GM12878 (cell line): ENCODE data around the gene CPSF3. TPM values are rescaled to one million over a fixed set of nuclear protein-coding genes. Genes with fewer than 3 reads are reported as not detected.

Experiments
- ATAC-seq: fragments of 200-7000 bp; cut with Tn5 transposase; 3 replicates; pipeline ENCODE4 v1.9.1; 2020; ENCODE audit warnings: mild to moderate bottlenecking, moderate library complexity
- BruUV-seq: library from RNA; stranded (reverse); fragments of 400-500 nt; replicated peaks from 2 replicates; lab custom pipeline; 2021; lab: Mats Ljungman, UMichigan
- CTCF ChIA-PET: fragments of 300-600 bp; sonication (Branson Sonifier 250); formaldehyde crosslinking; extraction: SDS; loops from one replicate; lab custom pipeline; 2021; ENCODE audit warnings: inconsistent platforms; lab: Yijun Ruan, JAX
- POLR2A ChIA-PET: fragments of 350-600 bp; formaldehyde crosslinking; extraction: SDS; loops from one replicate; lab custom pipeline; 2021; ENCODE audit warnings: inconsistent platforms; lab: Charles Lee
- RAD21 ChIA-PET: fragments of 300-600 bp; sonication (Branson Sonifier 250); formaldehyde crosslinking; loops from one replicate; lab custom pipeline; 2023; ENCODE audit warnings: antibody characterized with exemption; ENCODE audit not compliant: unreplicated experiment; lab: Charles Lee
- SMC1A ChIA-PET: fragments of 300-600 bp; sonication (Branson Sonifier 250); formaldehyde crosslinking; loops from one replicate; lab custom pipeline; 2023; ENCODE audit not compliant: unreplicated experiment, uncharacterized antibody; lab: Charles Lee
- DNase-seq: peaks from one replicate; pipeline ENCODE4 v3.0.0-alpha.2; 2011; ENCODE audit warnings: low read depth, low spot score
- FAIRE-seq: peaks from 3 replicates; lab custom pipeline; 2011; peaks lifted over from hg19 to GRCh38; lab: Jason Lieb, UNC
- H2AFZ ChIP-seq: 2 replicates; pipeline ENCODE4 v1.6.0; 2011; ENCODE audit warnings: low read depth, low read length, control low read depth; ENCODE audit not compliant: control insufficient read depth
- H3K27ac ChIP-seq: 2 replicates; pipeline ENCODE4 v1.5.1; 2011; ENCODE audit warnings: control low read depth; ENCODE audit not compliant: control insufficient read depth, insufficient read depth
- H3K27me3 ChIP-seq, 2 experiments: replicated peaks in 1 of 2; 2 replicates each; pipeline versions ENCODE4 v1.6.0 to v1.6.1; 2011; ENCODE audit warnings: low read length in 1 of 2; ENCODE audit not compliant: control insufficient read depth in 2 of 2, insufficient read depth in 2 of 2
- H3K36me3 ChIP-seq, 2 experiments: 2 replicates each; pipeline ENCODE4 v1.5.1; 2011; ENCODE audit warnings: low read length in 1 of 2; ENCODE audit not compliant: control insufficient read depth in 2 of 2, insufficient read depth in 2 of 2
- H3K4me1 ChIP-seq: 2 replicates; pipeline ENCODE4 v1.6.1; 2011; ENCODE audit warnings: mild to moderate bottlenecking, low read length, moderate library complexity, mixed read lengths; ENCODE audit not compliant: control insufficient read depth, insufficient read depth
- H3K4me2 ChIP-seq: 2 replicates; pipeline ENCODE4 v1.6.0; 2011; ENCODE audit warnings: control low read depth; ENCODE audit not compliant: control insufficient read depth, insufficient read depth
- H3K4me3 ChIP-seq: fragments of 200-600 bp; sonication (generic); 2 replicates; pipeline ENCODE4 v1.5.1; 2016
- H3K79me2 ChIP-seq: 2 replicates; pipeline ENCODE4 v1.6.0; 2011; ENCODE audit warnings: low read length; ENCODE audit not compliant: control insufficient read depth, insufficient read depth
- H3K9ac ChIP-seq: 2 replicates; pipeline ENCODE4 v1.8.0; 2011; ENCODE audit warnings: low read length, control low read depth, mixed read lengths; ENCODE audit not compliant: control insufficient read depth, insufficient read depth
- H3K9me3 ChIP-seq: replicated peaks from 3 replicates; pipeline ENCODE4 v1.5.1; 2011; ENCODE audit warnings: mild to moderate bottlenecking, low read length; ENCODE audit not compliant: control insufficient read depth, insufficient read depth
- H4K20me1 ChIP-seq: 2 replicates; pipeline ENCODE4 v1.6.0; 2011; ENCODE audit not compliant: control insufficient read depth, insufficient read depth
- CBX5 ChIP-seq: sonication (generic); IDR thresholded peaks from 2 replicates; pipeline ENCODE4 v1.6.1; 2016; ENCODE audit warnings: low read depth, moderate library complexity, mild to moderate bottlenecking, inconsistent platforms
- CHD2 ChIP-seq: IDR thresholded peaks from 2 replicates; pipeline ENCODE4 v1.6.1; 2011; ENCODE audit warnings: low read depth, low read length, improper control_type of control experiment, borderline replicate concordance
- ELK1 ChIP-seq: IDR thresholded peaks from 2 replicates; pipeline ENCODE4 v1.6.1; 2012; ENCODE audit warnings: low read depth, low read length, improper control_type of control experiment
- HSF1 ChIP-seq: fragments of 150-350 bp; IDR thresholded peaks from 2 replicates; pipeline ENCODE4 v1.6.1; 2014; ENCODE audit warnings: mild to moderate bottlenecking, low read depth, low read length
- IKZF1 ChIP-seq: fragments of 450-650 bp; conservative IDR thresholded peaks from 2 replicates; pipeline ENCODE4 v1.6.1; 2017; ENCODE audit warnings: antibody characterized with exemption, mild to moderate bottlenecking
- MTA3 ChIP-seq: IDR thresholded peaks from 2 replicates; pipeline ENCODE4 v1.6.1; 2012; ENCODE audit warnings: low read length, inconsistent platforms, borderline replicate concordance
- MXI1 ChIP-seq: fragments of 150-350 bp; IDR thresholded peaks from 2 replicates; pipeline ENCODE4 v1.6.1; 2011; ENCODE audit warnings: low read depth, mild to moderate bottlenecking, inconsistent platforms, low read length, improper control_type of control experiment
- NFYA ChIP-seq: IDR thresholded peaks from 2 replicates; pipeline ENCODE4 v1.6.1; 2011; ENCODE audit warnings: low read depth, mild to moderate bottlenecking, low read length, improper control_type of control experiment, borderline replicate concordance
- RCOR1 ChIP-seq: conservative IDR thresholded peaks from 2 replicates; pipeline ENCODE4 v1.6.1; 2012; ENCODE audit warnings: low read depth, low read length, improper control_type of control experiment
- SIX5 ChIP-seq: IDR thresholded peaks from 2 replicates; pipeline ENCODE4 v1.6.1; 2011; ENCODE audit warnings: mild to moderate bottlenecking, low read depth, low read length, moderate library complexity; ENCODE audit not compliant: severe bottlenecking
- STAT3 ChIP-seq: IDR thresholded peaks from 2 replicates; pipeline ENCODE4 v1.6.1; 2011; ENCODE audit warnings: low read depth, low read length, improper control_type of control experiment
- WGBS: methylation state at CpG from one replicate; pipeline ENCODE4 v1.1.6; 2016; ENCODE audit warnings: low lambda C conversion rate; ENCODE audit not compliant: insufficient replicate concordance, insufficient coverage; ENCODE audit errors: missing lambda C conversion rate; 5-methylcytosine and 5-hydroxymethylcytosine counted together
- in situ Hi-C: fragments of 300-500 bp; cut with MboI; formaldehyde crosslinking; loops from 9 replicates; pipeline ENCODE4 v1.14.3; 2018; ENCODE audit warnings: mixed read lengths
- intact Hi-C: fragments of 100-400 bp; cut with micrococcal nuclease; formaldehyde crosslinking; loops from one replicate; pipeline ENCODE4 v1.14.2; 2022; ENCODE audit not compliant: unreplicated experiment
- polyA plus RNA-seq, 11 experiments: library from polyadenylated mRNA; depleted of rRNA in 4 of 11; unstranded in 6 of 11; stranded (reverse) in 5 of 11; fragments of >200 nt; fragmentation: Nextera tagmentation in 4 of 11; fragmentation: Illumina TruSeq in 1 of 11; extraction: Ambion mirVana in 4 of 11; extraction: Trizol in 1 of 11; gene quantifications; 1 replicate in 1 of 11; 2 replicates in 10 of 11; pipeline versions ENCODE4 v1.2.1 to v1.2.3, GENCODE V29; 2011 to 2016; ENCODE audit warnings: inconsistent platforms in 2 of 11, missing spikeins in 2 of 11, low read depth in 1 of 11
- total RNA-seq, 4 experiments: library from RNA; depleted of rRNA in 3 of 4; stranded (reverse); fragments of >200 nt in 3 of 4; fragmentation: Illumina TruSeq in 1 of 4; extraction: Trizol in 1 of 4; gene quantifications; 2 replicates each; pipeline versions ENCODE4 v1.2.1 to v1.2.3, GENCODE V29; 2013 to 2021
- TF ChIP-seq, protein P1 (sequence below): IDR thresholded peaks from 2 replicates; pipeline ENCODE4 v1.6.1; 2012; ENCODE audit warnings: low read length, inconsistent platforms

The CPSF3 gene
- total and polyA plus RNA-seq, 10 of the 15 experiments (the other 5 are each of a cell fraction or from before 2014, with no cell fraction given): 34.5 to 108 (median 76.1) TPM

DNA sequence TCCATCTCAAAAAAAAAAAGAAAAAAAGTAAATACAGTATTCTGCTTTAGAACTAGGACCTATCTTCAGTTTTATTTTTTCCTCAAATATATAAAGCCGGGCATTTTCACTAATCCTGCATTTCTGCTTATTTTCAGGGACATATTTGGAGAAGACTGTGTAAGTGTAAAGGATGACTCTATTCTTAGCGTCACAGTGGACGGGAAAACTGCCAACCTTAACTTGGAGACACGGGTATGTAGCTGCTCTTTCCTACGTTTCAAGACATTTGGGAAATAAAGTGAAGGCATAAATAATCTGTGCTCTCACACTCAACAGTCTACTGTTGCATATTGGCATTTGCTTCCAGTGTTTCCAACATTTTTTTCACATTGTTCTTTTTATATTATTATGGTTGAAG, 47.8 kb downstream of the CPSF3 start:
- RAD21 ChIA-PET: interaction anchor here (0.6 kb wide), 1 partner anchor 606 kb away, joined by 3 read pairs; no protein-coding TSS in a partner anchor
- H3K4me3 ChIP-seq: no peak overlapping the region
- FAIRE-seq (no peak), ATAC-seq (no peak), DNase-seq (no peak)
- no peaks in the 10 kb centered on the region for H3K27me3 ChIP-seq
- peaks cover 15% of the 10 kb centered on the region for H3K79me2 ChIP-seq
- no peak overlapping the region for H3K9ac ChIP-seq
- SMC1A ChIA-PET: interaction anchor here (1.0 to 1.3 kb wide), 3 partner anchors 9 to 159 kb away, joined by 3 to 4 read pairs (median 3); partner anchors contain the start of gene ADAM17
- no peak overlapping the region for H3K4me2 ChIP-seq
- no peaks in the 10 kb centered on the region for H4K20me1 ChIP-seq
- TF ChIP-seq HSF1: no peak
- TF ChIP-seq STAT3: no peak
- no peak for TF ChIP-seq MTA3
- BruUV-seq: no TSS peak
- intact Hi-C loops: no loop called here
- H3K27ac ChIP-seq: no peak overlapping the region
- no peak overlapping the region for H2AFZ ChIP-seq
- in situ Hi-C loops: no loop called here
- CTCF ChIA-PET: no interaction called here
- H3K4me1 ChIP-seq: peaks cover 6% of the 10 kb centered on the region; the same call in 1 of the 2 replicates
- peaks cover under 1 to 6% of the 10 kb centered on the region in 2 experiments; a peak in 3 of 4 replicates for H3K36me3 ChIP-seq
- WGBS: 98% methylated on average over 5 of the region's 5 CpGs
- no peaks in the 10 kb centered on the region; the same call in 2 of the 3 replicates for H3K9me3 ChIP-seq
- POLR2A ChIA-PET: interaction anchor here (0.6 kb wide), 1 partner anchor 90 kb away, joined by 4 read pairs; no protein-coding TSS in a partner anchor

GRCh38 chr2:9472511-9472910, 49.1 kb downstream of the CPSF3 start:
- ChIA-PET RAD21 (interaction anchor here (3.6 kb wide), 1 partner anchor 83 kb away, joined by 20 read pairs; the partner anchor contains the start of gene ADAM17), SMC1A (interaction anchor here (1.3 to 1.6 kb wide), 2 partner anchors 18 to 147 kb away, joined by 4 to 5 read pairs; no protein-coding TSS in a partner anchor), POLR2A (interaction anchor here (0.6 kb wide), 1 partner anchor 18 kb away, joined by 4 read pairs; no protein-coding TSS in a partner anchor), CTCF (interaction anchor here (0.6 to 2.0 kb wide), 3 partner anchors 72 to 834 kb away, joined by 4 to 6 read pairs (median 5); no protein-coding TSS in a partner anchor)
- H3K4me1 ChIP-seq: peaks cover 12% of the 10 kb centered on the region; the same call in 1 of the 2 replicates
- H3K4me2 ChIP-seq: no peak overlapping the region
- no peak for DNase-seq
- no peak for ATAC-seq
- H3K79me2 ChIP-seq: peaks cover 23% of the 10 kb centered on the region
- no peaks in the 10 kb centered on the region for H4K20me1 ChIP-seq
- H3K36me3 ChIP-seq: peaks cover 0 to 15% of the 10 kb centered on the region in 2 experiments; a peak in 2 of 4 replicates
- intact Hi-C loops (no loop called here), in situ Hi-C loops (no loop called here)
- no peaks in the 10 kb centered on the region; the same call in 1 of the 3 replicates for H3K9me3 ChIP-seq
- no peak overlapping the region for H3K4me3 ChIP-seq
- FAIRE-seq: no peak
- WGBS: 61% methylated on average over 9 of the region's 9 CpGs
- BruUV-seq: no TSS peak
- H3K27me3 ChIP-seq: no peaks in the 10 kb centered on the region
- H2AFZ ChIP-seq: no peak overlapping the region
- H3K9ac ChIP-seq: no peak overlapping the region
- H3K27ac ChIP-seq: no peak overlapping the region
- TF ChIP-seq RCOR1 (no peak), SIX5 (no peak), ELK1 (no peak), MXI1 (no peak), NFYA (no peak), CBX5 (no peak), CHD2 (no peak), IKZF1 (no peak)
- TF ChIP-seq, protein P1, sequence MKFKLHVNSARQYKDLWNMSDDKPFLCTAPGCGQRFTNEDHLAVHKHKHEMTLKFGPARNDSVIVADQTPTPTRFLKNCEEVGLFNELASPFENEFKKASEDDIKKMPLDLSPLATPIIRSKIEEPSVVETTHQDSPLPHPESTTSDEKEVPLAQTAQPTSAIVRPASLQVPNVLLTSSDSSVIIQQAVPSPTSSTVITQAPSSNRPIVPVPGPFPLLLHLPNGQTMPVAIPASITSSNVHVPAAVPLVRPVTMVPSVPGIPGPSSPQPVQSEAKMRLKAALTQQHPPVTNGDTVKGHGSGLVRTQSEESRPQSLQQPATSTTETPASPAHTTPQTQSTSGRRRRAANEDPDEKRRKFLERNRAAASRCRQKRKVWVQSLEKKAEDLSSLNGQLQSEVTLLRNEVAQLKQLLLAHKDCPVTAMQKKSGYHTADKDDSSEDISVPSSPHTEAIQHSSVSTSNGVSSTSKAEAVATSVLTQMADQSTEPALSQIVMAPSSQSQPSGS: no peak
